NCI-H446 treated with DMSO at 0.1 percent for 48 hours (cell line): ENCODE results near the gene PRPF4.
A peak's percentile ranks its signal among the peaks of the same experiment; 100 is the strongest.

Source experiments
- DNase-seq: peaks from one replicate; lab custom pipeline; 2025; lab: John Stamatoyannopoulos, UW

Gene PRPF4

GRCh38 chr9:113311961-113312360, 36.5 kb downstream of the PRPF4 start:
- no peak for DNase-seq

- DNase-seq = no peak
These were observed 37.8 kb downstream of the PRPF4 start for GRCh38 chr9:113313261-113313660.

GRCh38 chr9:113315231-113315630, 39.8 kb downstream of the PRPF4 start:
- no peak for DNase-seq

GRCh38 chr9:113316030-113316429, 40.6 kb downstream of the PRPF4 start:
- no peak for DNase-seq

- no peak for DNase-seq
These were observed 42.3 kb downstream of the PRPF4 start for GRCh38 chr9:113317777-113318176.

GRCh38 chr9:113319054-113319453, 43.6 kb downstream of the PRPF4 start:
- no peak for DNase-seq

- DNase-seq = no peak
These were observed 44.6 kb downstream of the PRPF4 start for GRCh38 chr9:113320051-113320450.

GRCh38 chr9:113322671-113323070, 47.2 kb downstream of the PRPF4 start:
- no peak for DNase-seq

GRCh38 chr9:113326230-113326629, 50.8 kb downstream of the PRPF4 start:
- no peak for DNase-seq

- no peak for DNase-seq
These were observed 52.8 kb downstream of the PRPF4 start for GRCh38 chr9:113328045-113328782.

GRCh38 chr9:113331780-113332179, 56.3 kb downstream of the PRPF4 start:
- no peak for DNase-seq

GRCh38 chr9:113337714-113338113, 62.3 kb downstream of the PRPF4 start:
- DNase-seq = no peak

GRCh38 chr9:113340011-113340699, 64.7 kb downstream of the PRPF4 start, which contains the start of gene WDR31:
TSS of gene WDR31 (minus strand) at chr9:113340275. CDS start at chr9:113332022, 8,253 bp downstream.
- peak; percentile 49 for DNase-seq

- DNase-seq = no peak
These were observed 66.4 kb downstream of the PRPF4 start for GRCh38 chr9:113341712-113342410.
